Measurements from ENCODE around the gene BEST1.

Gene BEST1

GRCh38 chr11:61916737-61917333 lies 33.3 kb upstream of the BEST1 start:
- DNase-seq (ENCODE audit: low read depth) = no peak

- DNase-seq (ENCODE audit: low read depth) = no peak
These were observed 32.6 kb upstream of the BEST1 start, which contains the start of gene RAB3IL1 for GRCh38 chr11:61917334-61918109. Gene RAB3IL1, minus strand, starts transcription at chr11:61917566. Its CDS starts 199 bp downstream, at chr11:61917367.

- DNase-seq (ENCODE audit: low read depth) = no peak
These were observed 31.8 kb upstream of the BEST1 start for GRCh38 chr11:61918251-61918937.

DNA sequence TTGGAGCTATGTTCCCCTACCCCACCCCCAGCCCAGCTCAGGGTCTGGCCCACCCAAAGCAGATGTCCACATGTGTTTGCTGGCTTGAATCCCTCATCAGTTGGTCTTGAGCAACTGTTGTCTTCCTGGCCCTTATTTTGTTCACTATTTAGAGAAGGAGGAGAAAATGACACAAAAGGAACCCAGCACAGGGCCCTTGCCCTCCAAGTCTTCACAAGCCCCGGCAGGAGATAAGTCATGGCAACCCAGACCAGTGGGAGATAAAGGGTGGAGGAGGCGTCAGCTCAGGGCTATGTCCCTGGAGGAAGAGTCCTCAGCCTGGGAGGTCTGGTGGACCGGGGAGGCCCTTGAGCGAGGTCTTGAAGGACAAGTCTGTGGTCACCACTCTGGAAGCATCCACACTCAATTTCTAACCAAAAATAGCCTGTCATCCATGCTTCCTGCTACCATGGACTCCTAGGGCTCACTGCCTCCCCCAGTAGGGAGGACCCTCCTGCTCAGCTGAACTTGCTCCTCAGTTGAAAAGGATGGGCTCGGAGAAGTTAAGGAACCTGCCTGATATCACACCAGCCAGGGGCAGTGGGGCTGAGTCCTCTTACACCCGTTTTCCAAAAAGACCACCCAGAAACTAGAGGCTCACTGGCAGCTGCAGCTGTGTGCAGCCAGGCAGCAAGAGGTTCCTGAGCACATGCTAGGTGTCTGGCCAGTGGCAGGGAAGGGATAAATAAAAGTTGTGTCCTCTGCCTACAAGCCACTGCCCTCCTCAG lies 31.0 kb upstream of the BEST1 start:
- no peak for DNase-seq (ENCODE audit: low read depth)

DNA sequence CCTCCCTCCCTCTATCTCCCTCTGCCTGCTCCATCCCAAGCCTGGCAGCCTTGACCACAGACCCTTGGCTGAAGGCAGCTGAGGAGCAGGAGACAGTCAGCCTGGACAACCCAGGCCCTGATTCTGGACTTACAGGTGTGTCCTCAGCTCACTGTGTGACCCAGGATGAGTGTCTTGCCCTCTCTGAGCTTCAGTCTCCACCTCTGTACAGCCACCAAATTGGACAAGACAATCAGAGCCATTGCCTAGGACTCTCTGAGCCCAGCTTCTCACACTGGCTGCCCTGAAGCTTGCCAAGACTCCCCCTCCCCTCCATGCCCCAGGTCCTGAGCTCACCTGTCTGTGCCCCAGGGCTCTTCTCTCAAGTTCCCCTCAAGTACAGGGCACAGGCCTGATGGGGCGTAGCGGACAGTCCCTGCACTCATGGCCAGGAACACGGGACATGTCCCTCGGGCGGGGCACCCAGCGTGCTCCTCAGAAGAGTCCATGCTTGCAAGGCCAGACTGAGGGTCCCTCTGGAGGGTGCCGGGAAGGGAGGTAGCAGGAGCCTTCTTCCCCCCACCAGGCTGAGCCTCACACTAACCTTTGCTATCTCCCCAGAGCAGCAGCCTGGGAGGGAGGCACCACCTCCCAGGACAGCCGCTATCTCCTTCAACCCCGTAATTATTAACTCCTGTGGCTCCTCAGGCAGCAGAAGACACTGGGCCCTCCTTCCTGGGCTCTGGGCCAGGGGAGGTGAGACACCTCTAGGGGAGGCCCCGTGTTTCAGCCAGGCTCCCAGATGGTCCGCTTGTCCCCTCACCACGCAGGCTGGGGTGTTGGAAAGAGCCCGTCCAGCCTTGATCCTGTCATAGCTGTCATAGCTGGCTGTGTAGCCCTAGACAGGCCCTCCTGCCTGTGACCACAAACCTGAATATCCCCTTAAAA lies 30.2 kb upstream of the BEST1 start:
- DNase-seq (ENCODE audit: low read depth) = no peak

DNA sequence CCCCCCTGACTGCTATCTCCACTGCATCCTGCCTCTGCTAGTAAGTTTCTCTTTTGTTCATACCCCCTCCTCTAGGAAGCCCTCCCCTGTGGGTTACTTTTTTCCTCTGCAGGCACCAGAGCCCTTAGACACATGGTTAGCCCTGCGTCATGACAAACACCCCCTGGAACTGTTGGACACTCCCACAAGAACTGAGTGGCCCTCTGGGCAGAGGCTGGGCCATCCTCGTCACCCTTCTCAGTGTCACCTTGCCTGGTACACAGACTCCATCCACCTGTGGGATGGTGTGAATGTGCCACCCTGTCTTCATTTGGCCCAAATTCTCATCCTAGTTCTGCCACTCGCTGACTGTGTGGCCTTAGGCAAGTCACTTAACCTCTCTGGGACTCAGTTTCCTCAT lies 28.7 kb upstream of the BEST1 start:
- no peak for DNase-seq (ENCODE audit: low read depth)

GRCh38 chr11:61922539-61922938 lies 27.6 kb upstream of the BEST1 start:
- no peak for DNase-seq (ENCODE audit: low read depth)

DNA sequence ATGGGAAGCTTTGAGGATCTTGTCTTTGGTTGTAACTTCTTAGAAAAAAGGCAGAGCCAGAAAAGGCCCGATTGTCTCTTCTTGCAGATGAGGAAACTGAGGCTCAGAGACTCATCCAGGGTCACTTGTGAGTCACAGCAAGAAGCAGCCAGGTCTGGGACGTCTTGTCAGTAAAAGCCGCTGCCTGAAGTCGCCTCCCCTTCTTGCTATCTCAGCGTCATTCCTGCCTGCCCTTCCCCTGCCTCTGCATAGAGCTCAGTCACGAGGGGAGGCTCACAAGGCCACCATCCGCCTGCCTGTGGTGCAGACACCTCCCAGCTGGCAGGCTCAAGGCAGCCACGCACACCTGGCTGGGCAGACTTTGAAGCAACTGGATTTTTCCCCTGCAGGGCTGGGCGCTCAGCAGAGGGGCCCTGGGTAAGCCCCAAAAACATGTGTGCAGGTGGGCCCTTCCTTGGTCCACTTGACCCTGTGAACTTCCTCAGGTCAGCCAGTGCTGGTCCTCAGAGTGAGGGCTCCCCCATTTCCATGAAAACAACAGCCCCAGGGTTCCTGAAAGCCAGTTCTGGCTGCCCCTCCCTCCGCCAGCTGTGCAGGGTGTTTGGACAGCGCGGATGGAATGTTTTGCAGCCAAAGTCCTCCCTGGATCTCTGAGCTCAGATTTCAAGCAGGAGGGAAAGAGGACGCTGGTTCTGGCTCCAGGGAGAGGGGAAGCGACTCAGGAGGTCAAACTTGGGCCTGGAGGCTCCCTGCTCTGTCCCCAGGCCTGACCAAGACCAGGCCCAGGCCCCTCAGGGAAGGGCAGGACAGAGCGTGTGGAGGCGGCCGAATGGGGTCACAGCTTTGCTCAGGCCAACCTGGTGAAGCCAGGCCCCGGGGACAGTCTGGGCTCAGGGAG lies 26.7 kb upstream of the BEST1 start:
- no peak for DNase-seq (ENCODE audit: low read depth)

DNA sequence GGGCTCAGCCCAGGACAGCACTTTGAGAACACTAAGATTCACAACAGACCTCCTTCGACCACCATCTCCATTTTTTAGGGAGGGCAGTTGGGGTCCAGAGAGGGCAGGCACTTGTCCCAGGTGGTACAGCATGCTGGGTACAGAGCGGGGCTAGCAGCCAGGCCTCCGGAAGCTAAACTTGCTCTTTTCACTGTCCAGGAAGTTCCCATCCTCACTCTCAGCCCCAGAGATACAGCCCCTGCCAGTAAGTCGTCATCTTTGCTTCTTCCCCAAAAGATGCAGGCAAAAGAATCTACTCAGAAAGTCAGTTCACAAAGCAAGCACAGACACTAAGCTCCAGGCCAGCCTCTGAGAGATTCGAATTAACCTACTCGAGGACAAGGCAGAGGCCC lies 26.1 kb upstream of the BEST1 start:
- no peak for DNase-seq (ENCODE audit: low read depth)

DNA sequence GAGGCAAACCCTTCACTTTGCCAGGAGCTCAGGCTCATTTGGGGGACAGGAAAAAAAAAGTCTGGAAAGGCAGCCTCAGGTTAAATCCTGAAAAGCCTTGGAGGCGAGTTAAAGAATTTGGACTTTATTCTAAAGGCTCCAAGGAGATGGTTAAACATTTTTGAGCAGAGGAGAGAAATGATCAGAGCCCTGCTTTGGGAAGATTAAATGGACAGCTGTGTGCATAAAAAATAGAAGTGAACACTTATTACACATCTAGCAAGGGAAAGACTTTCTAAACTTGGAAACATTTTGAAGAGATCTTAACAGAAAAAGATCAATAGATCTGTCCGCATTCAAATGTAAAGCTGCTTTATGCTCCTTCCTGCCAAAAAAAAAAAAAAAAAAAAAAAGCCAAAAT lies 24.4 kb upstream of the BEST1 start:
- DNase-seq (ENCODE audit: low read depth) = no peak

- DNase-seq (ENCODE audit: low read depth) = no peak
These were observed 23.9 kb upstream of the BEST1 start for GRCh38 chr11:61926235-61926634.

- DNase-seq (ENCODE audit: low read depth) = no peak
These were observed 22.6 kb upstream of the BEST1 start for GRCh38 chr11:61927501-61927900.

DNA sequence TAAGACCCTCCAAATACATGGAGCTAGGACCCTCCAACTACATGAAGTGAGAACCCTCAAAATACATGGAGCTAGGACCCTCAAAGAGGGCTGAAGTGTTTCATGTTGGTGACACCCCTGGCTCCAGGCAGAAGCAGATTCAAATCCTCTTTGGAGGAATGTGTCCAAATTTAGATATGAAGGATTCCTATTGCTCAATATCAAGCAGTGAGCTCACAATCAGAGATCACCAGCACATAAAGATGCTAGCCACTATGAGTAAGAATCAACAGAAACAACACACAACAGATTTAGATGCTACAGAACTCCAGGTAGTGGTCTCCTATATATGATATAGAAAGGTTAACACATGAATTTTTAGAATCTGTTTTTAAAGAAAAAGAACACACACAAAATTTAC lies 21.5 kb upstream of the BEST1 start:
- DNase-seq (ENCODE audit: low read depth) = no peak

- no peak for DNase-seq (ENCODE audit: low read depth)
These were observed 19.2 kb upstream of the BEST1 start for GRCh38 chr11:61930933-61931332.

- no peak for DNase-seq (ENCODE audit: low read depth)
These were observed 14.3 kb upstream of the BEST1 start for GRCh38 chr11:61935861-61936260.

DNA sequence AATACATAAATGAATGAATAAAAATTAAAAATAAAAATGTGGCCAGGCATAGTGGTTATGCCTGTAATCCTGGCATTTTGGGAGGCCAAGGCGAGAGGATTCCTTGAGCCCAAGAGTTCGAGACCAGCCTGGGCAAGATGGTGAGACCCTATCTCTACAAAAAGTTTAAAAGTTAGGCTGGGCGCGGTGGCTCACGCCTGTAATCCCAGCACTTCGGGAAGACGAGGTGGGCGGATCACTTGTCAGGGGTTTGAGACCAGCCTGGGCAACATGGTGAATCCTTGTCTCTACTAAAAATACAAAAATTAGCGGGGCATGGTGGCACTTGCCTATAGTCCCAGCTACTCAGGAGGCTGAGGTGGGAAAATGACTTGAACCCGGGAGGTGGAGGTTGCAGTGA lies 9.7 kb upstream of the BEST1 start:
- DNase-seq (ENCODE audit: low read depth) = no peak

- no peak for DNase-seq (ENCODE audit: low read depth)
These were observed 5.0 kb upstream of the BEST1 start for GRCh38 chr11:61945191-61945590.

DNA sequence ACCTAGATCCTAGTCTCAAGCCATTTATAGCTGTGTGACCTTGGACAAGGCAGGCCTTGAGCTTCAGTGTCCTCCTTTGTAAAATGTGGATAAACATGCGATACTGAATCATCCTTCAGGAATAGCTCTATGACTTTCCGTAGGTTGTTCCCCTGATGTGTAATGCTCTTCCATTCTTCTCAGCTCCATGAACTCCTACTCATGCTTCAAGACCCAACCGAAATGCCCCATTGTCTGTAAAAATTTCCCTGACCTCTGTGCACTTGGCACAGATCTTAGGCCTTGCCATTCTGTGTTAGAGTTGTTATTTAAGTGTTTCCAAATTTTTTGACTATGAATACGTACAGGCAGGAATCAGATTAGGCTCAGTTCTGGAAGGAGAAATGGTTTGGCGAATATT lies 3.3 kb upstream of the BEST1 start:
- DNase-seq (ENCODE audit: low read depth) = no peak

- no peak for DNase-seq (ENCODE audit: low read depth)
These were observed 2.5 kb upstream of the BEST1 start for GRCh38 chr11:61947486-61948210.

GRCh38 chr11:61948505-61948904 lies 1.6 kb upstream of the BEST1 start:
- no peak for DNase-seq (ENCODE audit: low read depth)
